HG02571 (cell line): ENCODE measurements around the gene SPSB1.

Experiments
- ATAC-seq: cut with Tn5 transposase; IDR thresholded peaks from one replicate; pipeline ENCODE4 v1.9.1; 2021; ENCODE audit warnings: mild to moderate bottlenecking, moderate library complexity; ENCODE audit not compliant: unreplicated experiment

SPSB1 gene

DNA sequence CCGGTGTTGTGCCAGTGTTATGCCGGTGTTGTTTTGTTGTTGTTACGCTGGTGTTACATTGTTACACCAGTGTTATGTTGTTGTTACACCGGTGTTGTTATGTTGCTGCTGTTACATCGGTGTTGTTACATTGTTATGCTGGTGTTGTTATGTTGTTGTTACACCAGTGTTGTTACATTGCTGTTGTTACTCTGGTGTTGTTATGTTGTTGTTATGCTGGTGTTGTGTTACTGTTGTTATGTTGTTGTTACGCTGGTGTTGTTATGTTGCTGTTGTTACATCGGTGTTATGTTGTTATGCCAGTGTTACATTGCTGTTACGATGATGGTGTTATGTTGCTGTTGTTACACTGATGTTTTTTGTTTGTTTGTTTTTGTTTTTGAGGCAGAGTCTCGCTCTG, 34.1 kb upstream of the SPSB1 start:
- ATAC-seq, result no peak

DNA sequence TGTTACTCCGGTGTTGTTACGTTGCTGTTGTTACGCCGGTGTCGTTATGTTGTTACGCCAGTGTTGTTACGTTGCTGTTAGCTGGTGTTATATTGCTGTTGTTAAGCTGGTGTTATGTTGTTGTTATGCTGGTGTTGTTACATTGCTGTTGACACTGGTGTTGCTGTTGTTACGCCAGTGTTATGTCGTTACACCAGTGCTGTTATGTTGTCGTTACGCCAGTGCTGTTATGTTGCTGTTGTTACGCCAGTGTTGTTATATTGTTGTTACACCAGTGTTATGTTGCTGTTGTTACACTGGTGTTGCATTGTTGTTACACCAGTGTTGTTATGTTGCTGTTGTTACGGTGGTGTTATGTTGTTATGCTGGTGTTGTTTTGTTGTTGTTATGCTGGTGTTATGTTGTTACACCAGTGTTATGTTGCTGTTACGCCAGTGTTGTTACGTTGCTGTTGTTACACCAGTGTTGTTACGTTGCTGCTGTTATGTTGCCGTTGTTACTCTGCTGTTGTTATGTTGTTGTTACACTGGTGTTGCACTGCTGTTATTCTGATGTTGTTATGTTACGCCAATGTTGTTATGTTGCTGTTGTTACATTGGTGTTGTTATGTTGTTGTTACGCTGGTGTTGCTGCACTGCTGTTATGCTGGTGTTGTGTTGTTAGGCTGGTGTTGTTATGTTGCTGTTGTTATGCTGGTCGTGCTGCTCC, 32.5 kb upstream of the SPSB1 start:
- no peak for ATAC-seq

DNA sequence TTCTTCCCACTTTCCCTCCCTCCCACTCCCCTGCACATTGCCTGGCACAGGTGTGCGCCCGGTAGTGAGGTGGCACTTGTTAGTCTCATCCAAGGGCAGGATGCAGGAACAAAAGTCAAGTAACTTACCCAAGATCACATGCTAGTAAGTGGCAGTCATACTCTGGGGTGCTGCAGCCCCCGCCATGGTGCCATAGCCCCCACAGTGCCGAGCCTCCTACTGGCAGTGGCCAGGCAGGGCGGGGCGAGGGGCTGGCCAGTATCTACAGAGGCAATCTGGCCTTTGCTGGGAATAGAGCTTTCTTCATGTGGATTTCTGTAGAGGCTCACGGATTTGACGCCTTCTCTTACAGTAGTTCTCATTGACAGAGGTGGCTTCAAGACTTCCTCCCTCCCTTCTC, 31.2 kb upstream of the SPSB1 start:
- no peak for ATAC-seq

DNA sequence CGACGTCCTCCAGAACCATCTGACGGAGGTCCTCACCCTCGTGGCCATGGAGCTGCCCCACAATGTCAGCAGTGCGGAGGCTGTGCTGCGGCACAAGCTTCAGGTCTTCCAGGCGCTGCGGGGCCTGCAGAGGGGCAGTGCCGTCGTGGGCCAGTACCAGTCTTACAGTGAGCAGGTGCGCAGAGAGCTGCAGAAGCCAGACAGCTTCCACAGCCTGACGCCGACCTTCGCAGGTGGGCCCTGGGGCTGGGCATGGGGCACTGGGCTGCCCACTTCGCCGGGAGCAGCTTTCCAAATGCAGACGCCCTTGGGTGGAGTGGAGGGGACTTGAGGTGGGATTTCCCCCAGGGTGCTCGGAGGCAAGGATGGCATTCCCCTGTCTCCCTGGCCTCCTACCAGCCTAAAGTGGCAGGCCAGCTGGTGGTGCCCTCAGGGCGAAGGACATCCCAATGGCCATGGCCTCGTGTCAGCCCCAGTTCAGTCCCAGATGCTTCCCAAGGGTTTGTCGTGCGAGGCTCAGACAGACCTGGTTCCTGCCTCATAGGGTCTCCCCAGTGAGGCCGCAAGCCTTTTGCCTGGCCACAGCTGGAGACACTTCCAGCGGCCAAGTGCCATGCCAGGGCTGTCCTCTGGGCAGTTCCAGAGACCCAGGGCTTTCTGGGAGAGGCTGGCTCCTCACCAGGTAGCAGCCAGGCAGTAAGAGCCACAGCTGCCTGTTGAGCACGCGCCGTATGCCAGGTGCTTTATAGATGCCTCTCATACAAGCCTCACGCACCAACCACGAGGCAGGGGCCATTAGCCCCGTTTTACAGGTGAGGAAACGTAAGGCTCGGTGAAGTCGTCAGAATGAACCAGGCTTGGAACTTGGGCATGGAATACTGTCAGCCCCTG, 30.4 kb upstream of the SPSB1 start:
- no peak for ATAC-seq

DNA sequence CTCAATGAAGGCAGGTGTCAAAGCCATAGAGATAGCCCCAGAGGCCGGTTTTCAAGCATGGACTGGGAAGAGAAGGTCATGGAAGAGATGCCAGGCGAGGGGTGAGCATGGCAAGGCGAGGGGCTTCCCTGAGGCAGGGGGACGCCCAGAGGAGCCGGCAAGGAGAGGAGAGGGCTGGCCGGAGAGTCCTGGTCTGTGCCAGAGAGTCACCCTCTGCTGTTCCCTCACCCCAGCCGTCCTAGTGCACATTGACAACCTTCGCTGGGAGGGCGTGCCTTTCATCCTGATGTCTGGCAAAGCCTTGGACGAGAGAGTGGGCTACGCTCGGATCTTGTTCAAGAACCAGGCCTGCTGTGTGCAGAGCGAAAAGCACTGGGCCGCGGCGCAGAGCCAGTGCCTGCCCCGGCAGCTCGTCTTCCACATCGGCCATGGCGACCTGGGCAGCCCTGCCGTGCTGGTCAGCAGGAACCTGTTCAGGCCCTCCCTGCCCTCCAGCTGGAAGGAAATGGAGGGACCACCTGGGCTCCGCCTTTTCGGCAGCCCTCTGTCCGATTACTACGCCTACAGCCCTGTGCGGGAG, 29.3 kb upstream of the SPSB1 start:
- no peak for ATAC-seq

DNA sequence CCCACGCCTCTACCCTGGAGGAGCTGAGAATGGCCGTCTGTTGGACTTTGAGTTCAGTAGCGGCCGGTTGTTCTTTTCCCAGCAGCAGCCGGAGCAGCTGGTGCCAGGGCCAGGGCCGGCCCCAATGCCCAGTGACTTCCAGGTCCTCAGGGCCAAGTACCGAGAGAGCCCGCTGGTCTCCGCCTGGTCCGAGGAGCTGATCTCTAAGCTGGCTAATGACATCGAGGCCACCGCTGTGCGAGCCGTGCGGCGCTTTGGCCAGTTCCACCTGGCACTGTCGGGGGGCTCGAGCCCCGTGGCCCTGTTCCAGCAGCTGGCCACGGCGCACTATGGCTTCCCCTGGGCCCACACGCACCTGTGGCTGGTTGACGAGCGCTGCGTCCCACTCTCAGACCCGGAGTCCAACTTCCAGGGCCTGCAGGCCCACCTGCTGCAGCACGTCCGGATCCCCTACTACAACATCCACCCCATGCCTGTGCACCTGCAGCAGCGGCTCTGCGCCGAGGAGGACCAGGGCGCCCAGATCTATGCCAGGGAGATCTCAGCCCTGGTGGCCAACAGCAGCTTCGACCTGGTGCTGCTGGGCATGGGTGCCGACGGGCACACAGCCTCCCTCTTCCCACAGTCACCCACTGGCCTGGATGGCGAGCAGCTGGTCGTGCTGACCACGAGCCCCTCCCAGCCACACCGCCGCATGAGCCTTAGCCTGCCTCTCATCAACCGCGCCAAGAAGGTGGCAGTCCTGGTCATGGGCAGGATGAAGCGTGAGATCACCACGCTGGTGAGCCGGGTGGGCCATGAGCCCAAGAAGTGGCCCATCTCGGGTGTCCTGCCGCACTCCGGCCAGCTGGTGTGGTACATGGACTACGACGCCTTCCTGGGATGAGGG, 28.5 kb upstream of the SPSB1 start:
- ATAC-seq, result no peak

DNA sequence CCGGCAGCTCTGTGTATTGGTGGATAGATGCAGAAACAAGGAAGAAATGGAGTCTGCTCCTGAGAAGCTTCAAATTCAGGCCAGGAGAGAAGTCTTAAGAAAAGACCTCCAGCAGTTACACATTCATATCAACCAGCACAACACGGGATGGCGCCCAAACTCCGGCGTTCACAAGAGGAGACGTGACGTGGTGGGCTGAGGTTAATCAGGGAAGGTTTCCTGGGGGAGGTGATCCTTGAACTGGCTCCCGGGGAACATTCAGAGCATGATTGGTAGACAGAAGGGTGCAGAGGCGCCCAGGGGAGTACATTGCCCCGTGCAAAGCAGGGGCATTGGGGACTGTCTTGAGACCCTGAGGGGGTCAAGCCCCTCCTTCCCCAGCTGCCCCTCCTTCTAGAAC, 27.7 kb upstream of the SPSB1 start:
- no peak for ATAC-seq

DNA sequence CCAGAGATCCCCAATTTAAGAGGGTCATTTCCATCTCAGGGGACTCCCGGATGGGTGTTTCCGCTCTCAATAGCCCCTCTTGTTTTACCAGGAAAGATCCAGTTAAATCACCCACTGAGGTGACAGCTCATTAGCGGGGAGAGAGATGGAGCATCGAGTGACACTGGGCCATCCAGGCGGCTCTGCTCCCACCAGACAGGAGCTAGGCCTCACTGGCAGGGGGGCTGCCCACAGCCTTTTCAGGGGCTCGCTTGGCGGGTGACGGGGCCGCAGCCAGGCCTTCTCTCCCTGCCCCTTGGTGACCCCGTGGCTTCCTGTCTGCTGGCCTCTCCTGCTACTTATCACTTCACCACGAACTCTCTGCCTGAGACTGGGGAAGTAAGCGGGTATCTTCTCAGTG, 26.7 kb upstream of the SPSB1 start:
- ATAC-seq, result no peak

DNA sequence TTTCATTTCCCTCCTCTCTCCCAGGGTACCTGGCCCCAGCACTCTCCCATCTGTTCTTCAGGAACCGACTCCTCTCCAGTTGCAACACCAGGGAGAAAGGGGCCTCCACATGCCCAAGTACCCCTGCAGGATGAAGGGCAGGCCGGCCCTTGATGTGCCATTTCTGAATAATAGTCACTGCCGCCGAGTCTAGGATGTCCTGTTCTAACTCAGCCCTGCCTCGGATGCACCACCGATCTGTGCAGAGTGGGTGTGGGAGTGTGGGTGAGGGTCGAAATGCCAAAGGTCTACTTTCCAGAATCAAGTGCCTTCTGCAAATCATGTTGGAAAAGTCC, 25.4 kb upstream of the SPSB1 start:
- ATAC-seq, result no peak

DNA sequence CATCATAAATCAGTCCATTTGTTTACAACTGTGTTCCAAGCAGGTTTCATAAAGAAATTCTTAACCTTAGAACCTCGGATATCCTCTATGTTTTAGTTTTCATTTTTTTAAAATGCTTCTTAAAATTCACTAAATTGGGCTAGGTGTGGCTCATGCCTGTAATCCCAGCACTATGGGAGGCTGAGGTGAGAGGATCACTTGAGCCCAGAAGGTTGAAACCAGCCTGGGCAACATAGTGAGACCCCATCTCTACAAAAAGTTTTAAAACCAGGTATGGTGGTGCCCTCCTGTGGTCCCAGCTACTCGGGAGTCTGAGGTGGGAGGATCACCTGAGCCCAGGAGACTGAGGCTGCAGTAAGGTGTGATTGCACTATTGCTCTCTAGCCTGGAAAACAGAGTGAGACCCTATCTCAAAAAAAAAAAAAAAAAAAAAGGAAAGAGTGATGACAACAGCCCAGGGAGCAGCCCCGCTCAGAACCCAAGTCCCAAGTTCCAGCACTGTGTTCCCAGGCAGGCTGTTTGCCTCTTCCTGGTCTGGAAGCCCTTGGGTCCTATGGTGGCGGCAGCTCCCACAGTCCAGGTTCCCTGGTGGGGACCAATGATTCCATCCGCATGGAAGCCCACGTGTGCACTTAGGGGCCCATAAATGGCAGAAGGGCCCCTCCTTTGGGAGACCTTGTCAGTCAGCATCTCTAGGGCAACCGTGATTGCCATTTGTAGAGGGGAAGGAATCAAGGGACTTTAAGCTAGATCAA, 24.7 kb upstream of the SPSB1 start:
- no peak for ATAC-seq

DNA sequence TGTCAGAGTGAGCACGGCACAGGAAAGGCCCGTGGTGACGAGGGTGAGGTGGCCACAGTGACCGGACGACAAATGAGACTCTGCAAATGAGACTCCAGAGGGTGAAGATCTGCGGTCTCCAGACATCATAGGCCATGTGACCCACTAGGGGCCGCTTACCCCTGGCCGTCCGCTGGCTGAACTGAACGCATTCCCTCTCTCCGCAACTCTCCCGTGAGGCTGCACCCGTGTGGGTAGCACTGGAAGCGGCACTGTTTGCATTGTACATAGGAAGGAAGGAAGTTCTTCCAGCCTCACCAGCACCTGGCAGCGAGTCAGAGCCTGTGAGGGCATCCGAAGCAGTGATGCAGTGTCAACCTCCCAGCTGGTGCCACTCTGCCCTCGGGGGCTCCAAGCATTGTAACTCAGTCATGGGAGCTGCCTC, 23.6 kb upstream of the SPSB1 start:
- no peak for ATAC-seq

DNA sequence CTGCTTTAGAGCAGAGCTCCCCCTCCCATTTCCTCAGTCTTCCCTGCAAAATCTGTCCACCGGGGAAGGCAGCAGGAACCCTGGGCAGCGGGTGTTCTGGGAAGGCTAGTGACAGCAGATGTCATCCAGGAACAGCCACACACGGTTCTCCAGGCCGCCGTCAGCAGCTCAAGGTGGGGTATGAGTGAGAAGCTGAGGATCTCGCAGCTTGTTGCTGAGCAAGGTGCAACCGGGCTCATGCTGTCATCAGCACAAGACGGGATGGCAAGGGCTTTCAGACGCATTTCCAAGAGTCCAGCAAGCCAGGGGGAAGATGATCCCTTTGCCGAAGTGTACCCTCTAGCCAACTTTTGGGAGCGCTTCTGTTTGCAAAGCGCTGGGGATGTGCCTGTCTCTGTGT, 23.0 kb upstream of the SPSB1 start:
- ATAC-seq, result no peak

DNA sequence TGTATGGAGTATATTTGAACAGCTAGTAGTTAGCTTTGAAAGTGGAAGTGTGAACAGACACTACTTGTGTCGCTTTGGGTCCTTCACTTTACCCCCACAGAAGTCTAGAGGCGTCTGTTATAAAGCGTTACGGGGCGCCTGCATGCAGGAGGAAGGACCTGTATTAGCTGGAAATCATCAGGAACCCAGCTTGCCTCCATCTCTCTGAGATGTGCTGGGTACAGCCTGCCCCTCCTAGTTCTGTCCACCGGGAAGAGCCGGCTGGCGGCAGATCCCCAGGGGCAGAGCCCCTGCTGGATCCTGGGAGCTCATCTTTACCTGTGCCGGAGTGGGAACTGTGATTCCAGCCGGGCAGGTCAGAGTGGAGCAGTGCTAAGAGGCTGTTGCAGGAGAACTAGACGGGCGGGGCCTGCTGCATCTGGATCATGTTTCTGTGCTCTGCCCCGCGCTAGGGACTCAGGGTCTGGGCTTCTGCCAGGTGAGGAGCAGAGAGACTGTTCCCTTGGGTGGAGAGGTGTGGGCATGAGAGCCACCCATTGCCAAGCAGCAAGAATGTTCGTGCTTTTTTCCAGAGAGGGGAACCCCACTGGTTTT, 22.3 kb upstream of the SPSB1 start:
- no peak for ATAC-seq

DNA sequence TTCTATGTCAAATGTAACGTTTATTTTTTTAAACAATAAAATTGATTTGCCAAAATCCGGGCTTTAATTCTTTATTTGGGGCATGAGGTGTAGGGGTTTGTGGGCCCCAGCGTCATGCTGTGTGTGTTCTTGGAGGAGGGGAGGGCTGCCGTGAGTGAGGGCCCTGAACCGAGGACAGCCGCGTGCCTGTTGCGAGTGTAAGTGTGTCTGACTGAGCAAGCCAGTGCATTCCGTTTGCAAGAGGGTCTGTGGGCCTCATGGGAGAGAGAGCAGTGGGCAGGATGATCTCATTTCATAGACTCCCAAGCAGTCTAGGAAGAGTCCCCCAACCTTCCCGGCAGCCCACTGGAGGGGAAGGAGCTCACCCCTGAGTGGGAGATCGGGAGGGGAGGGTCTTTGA, 21.4 kb upstream of the SPSB1 start:
- no peak for ATAC-seq

DNA sequence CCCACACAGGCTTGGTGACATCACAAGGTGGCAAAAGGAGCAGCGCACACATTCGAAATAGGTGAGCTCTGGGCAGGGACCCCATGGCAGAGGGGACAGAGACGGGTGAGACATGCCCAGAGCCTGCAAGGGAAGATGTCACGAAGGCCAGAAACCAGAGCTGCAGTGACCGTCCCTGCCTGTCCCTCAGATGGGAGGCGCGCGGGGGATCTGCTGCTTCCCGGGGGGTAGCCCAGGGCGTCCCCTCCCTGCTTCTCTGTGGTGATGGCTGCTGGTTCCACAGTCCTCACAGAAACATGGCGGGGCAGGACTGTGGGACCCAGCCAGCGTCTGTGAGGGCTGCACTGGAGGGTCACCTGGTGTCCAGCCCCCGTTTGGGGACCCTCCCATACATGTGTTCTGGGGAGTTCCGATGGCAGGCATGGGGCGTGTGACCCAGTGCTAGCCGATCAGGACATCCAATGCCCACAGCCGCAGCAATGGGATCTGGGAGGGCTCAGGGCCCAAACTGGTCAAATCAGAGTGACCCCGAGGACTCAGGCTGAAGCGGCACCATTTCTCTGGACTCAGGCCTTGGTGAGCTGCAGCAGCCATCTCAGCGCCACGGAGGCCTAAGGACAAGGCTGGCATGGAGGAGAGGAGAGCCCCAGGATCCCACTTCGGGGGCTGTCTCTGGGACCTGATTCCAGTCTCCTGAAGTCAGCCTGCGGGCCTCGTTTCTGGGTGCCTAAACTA, 20.7 kb upstream of the SPSB1 start:
- no peak for ATAC-seq

DNA sequence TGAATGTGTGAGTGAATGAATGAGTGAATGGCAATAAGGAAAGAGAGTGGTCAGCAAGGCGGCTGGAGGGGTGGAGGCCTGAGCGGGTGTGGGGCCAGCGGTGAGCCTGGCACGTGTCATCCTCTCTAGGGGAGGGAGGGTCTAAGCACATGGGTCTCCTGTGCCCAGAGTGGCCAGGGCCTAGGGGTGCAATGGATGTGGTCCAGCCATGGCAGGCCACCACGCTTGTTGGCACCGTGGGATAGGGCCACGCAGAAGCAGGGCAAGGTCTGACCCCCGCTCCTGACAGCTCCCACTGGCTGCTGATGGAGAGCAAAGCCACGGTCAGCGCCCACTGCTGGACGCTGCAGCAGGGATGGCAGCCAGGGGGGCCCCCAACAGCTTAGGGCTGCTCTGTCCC, 19.5 kb upstream of the SPSB1 start:
- ATAC-seq, result no peak

DNA sequence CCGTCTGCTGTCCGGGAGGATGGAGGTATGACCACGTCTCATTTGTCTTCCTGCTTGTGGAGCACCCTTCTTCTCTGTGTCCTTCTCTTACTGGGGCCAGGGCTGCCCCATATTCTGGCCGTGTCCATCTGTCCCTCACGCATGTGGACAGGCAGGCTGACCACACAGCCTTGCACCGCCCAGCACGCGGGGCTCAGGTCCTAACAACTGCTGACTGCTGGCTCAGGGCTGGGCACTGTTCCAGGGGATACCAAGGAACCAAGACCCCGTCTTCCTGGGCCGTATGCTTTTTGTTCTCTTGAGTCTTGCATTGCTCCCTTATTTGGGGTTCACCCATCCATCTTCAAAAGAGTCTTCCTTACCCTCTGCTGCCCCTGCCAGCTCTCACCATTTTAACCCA, 17.5 kb upstream of the SPSB1 start:
- ATAC-seq, result no peak

DNA sequence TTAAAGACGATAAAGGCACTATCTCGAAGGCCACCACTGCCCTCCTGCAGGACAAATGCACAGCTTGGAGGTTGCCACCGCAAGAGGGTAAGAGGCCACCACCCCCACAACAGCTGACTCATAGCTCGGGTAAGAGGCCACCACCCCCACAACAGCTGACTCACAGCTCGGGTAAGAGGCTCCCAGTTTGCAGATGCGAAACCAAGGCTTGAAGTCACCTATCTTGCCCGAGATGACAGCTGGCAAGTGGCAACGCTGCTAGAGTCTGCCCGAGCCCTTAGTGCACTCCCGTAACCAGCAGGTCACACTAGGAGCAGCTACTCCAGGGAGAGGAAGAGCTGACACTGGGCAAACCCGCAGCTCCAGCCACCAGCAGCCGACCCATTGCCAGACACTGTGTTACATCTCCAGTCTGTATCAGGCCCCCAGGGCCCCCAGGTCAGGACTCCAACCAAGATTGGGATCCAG, 17.1 kb upstream of the SPSB1 start:
- ATAC-seq, result peak; percentile 88

DNA sequence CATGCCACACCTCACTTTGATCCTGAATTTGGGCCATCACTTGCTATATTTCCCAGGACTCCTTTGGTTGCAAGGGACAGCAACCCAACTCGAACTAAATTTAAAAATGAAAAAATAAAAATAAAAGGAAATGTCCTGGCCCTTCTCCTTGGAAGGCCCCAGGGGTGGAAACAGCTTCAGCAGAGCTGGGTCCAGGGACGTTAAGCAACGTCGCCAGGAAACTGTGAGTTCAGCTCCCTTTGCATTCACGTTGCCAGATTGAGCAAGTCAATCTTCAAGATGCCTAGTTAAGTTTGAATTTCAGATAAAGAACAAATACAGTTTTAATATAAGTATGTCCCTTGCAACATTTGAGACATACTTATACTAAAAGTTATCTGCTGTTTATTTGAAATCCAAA, 14.6 kb upstream of the SPSB1 start:
- ATAC-seq, result no peak
